GM19467 (cell line): ENCODE results near the gene LRP11.
"Not testable (repeated sequence)": the region's sequence is repeated elsewhere in the genome, so short reads cannot be mapped to it uniquely, and the experiment has no call there.

ENCODE experiments used
- ATAC-seq: cut with Tn5 transposase; IDR thresholded peaks from one replicate; pipeline ENCODE4 v1.9.1; 2021; ENCODE audit warnings: mild to moderate bottlenecking, moderate library complexity; ENCODE audit not compliant: unreplicated experiment

The LRP11 gene

DNA sequence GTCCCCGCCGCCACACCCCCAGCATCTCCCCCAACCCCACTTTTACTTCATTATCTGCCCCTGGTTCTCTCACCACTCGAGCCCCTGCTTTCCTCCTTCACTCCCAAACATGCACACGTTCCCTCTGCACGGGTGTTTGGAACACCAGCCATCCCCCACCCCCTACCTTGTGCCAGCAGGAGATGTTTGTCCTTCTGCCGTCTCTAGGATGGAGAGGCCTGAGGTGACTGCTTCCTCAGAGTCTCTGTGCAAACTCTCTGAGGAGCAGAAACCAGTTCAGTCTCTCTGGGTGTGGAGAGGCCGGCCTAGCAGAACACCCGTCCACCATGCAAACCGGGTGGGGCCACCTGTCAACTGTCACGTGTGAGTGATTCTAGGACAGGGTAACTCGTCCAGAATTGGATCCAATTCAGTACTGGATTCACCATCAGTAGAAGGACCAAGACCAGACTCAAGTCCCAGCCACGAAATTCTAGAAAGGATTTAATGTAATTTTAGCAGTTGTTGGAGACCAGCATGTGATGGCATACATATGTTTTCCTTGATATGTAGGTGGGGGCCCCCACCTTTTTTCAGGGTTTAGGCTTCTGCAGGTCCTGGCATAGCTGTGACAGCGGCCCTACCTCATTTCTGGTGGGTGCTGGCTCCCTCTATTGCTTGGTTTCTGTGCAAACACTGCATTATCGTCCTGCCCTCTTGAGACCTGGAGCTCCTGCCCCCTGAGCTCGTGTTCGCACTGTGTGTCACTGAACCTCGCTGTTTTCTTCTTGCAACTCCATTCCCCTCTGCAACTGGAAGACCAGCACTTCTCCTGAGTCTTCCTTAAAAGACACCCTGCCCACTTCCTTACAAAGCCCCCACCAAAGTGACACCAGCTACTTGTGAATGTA lies 33.9 kb upstream of the LRP11 start, which contains the start of gene RAET1E:
TSS of gene RAET1E (minus strand) at position 259 of the 890 bp plus-strand sequence. CDS start 7,212 bp downstream, outside the sequence.
- no peak for ATAC-seq

- no peak for ATAC-seq
Measured at GRCh38 chr6:149897015-149897697, 33.0 kb upstream of the LRP11 start.

- ATAC-seq, result no peak
Measured at GRCh38 chr6:149896491-149896890, 32.3 kb upstream of the LRP11 start.

DNA sequence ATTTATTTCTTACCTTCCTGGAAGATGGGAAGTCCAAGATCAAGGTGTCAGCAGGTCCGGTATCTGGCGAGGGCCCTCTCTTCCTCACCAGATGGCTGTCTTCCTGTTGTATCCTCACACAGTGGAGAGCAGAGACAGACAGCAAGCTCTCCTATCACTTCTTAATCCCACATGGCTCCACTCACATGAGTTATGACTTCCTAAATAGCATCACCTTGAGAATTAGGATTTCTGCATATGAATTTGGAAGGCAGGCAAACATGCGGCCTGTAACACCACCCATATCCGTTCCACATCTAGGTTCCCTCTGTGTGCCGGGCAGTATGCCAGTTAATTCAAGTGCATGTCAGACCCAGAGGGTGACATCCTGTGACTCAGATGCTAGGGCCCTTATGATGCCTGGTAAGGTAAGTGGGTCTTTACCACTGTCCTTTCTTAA lies 31.7 kb upstream of the LRP11 start:
- no peak for ATAC-seq

GRCh38 chr6:149895048-149895590 lies 31.0 kb upstream of the LRP11 start:
- ATAC-seq, result no peak

DNA sequence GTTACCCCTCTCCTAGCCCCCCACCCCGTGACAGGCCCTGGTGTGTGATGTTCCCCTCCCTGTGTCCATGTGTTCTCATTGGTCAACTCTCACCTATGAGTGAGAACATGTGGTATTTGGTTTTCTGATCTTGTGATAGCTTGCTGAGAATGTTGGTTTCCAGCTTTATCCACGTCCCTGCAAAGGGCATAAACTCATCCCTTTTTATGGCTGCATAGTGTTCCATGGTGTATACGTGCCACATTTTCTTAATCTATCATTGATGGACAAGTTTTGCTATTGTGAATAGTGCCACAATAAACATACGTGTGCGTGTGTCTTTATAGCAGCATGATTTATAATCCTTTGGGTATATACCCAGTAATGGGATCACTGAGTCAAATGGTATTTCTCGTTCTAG lies 27.7 kb upstream of the LRP11 start:
- not testable (repeated sequence) for ATAC-seq

- ATAC-seq, result no peak
Measured at GRCh38 chr6:149891259-149891658, 27.1 kb upstream of the LRP11 start.

DNA sequence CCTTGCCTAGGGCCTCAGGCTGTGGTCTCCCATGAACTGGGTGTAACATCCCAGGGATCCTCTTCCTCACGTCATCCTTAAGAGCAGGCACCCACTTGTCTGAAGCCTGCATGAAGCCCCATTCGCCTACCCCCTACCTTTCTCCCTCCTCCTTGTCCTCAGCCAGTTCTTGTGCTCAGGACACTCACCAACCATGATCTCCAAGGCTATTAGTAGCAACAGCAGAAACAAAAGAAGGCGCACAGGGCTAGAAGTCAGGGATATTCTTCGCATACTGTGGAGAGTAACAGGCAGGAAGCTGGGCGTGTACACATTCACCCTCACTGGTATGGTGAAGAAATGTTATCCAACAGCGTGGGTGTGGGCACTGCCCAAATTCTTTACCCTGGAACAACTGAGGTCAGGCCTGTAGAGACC lies 26.5 kb upstream of the LRP11 start:
- no peak for ATAC-seq

- no peak for ATAC-seq
Measured at GRCh38 chr6:149889326-149889725, 25.2 kb upstream of the LRP11 start.

DNA sequence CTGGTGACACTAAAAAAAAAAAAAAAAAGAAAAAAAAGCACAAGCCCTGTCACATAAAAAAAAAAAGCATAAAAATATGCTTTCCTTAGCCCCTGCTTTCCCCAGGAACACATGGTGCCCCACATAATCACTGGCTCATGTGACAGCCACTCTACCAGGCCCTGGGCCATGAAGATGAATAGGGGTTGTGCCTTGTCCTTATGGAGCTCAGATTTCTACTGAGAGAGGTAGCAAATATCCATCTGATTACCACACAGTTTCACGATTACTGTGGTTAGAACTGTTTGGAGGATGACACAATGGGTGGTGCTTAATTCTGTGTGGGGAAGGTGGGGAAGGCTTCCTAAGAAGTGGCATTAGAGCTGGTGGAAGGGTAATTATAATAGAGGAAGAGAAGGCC lies 24.5 kb upstream of the LRP11 start:
- no peak for ATAC-seq

DNA sequence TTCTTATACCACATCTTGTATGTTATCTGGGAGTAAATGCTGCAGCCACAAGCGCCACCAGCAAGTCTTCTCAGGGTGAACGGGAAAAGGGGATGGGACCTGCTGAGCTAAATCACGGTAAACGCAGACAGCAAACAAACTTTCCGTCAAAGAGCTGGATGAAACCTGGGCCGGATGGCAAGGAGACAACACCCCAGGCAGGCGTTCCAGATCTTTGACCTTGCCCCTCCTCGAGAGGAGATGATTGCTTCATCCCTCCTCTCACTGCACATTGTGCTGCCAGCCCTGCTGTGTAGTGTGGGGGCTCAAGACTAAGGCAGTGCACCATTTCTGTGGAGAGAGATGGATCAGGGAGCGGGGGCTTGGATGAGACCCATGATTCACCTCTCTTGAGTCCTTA lies 23.9 kb upstream of the LRP11 start:
- ATAC-seq, result no peak

- ATAC-seq, result no peak
Measured at GRCh38 chr6:149887343-149887742, 23.2 kb upstream of the LRP11 start.

DNA sequence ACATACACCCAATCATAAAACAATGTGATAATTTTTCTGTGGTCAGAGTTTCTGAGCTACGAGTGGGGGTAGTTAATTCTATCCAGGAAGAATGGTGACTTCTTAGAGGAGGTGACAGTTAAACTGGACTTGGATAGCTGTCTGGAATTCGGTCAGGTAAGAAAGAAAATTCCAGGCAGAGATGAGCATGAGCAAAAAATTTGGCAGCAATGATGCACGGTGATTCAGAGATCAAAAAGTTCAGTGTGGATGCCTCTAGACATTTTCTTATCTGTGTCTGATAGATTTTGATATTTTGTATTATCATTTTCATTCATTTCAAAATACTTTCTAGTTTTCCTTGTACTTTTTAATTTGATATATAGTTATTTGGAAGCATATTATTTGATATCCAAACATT lies 21.7 kb upstream of the LRP11 start:
- ATAC-seq, result no peak

GRCh38 chr6:149884617-149885016 lies 20.5 kb upstream of the LRP11 start:
- ATAC-seq, result no peak

GRCh38 chr6:149884215-149884614 lies 20.1 kb upstream of the LRP11 start:
- no peak for ATAC-seq

GRCh38 chr6:149881860-149882259 lies 17.7 kb upstream of the LRP11 start:
- ATAC-seq, result no peak

DNA sequence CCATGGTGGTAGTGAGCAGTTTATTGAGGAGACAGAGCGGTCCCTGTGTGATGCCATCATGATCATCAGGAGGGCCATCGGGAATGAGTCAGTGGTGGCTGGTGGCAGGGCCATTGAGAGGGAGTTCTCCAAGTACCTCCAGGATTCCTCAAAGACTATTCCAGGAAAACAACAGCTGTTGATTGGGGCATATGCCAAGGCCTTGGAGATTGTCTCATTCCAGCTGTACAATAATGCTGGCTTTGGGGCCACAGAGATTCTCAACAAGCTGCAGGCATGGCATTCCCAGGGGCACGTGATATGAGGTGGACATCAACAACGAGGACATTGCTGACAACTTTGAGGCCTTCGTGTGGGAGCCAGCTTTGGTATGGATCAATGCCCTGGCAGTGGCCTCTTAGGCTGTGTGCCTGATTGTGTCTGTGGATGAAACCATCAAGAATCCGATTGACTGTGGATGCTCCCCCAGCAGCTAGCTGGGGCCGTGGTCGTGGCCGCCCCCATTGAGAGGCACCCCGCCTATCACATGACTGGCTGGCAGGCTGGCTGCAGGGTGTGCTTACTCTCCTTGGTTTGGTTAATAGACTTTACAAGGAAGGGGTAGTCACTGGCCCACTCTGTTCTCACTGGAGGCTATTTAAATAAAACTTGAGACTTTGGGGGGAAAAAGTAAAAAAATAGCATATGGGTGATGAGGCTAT lies 17.1 kb upstream of the LRP11 start:
- ATAC-seq, result no peak

GRCh38 chr6:149877659-149878058 lies 13.5 kb upstream of the LRP11 start:
- no peak for ATAC-seq

GRCh38 chr6:149876241-149876933 lies 12.2 kb upstream of the LRP11 start:
- no peak for ATAC-seq

- no peak for ATAC-seq
Measured at GRCh38 chr6:149872233-149872632, 8.1 kb upstream of the LRP11 start.

- no peak for ATAC-seq
Measured at GRCh38 chr6:149871182-149871581, 7.0 kb upstream of the LRP11 start.
